Prostate gland (tissue), 2 donors: Measurements from ENCODE around the gene FARP2.

Source experiments
- CTCF ChIP-seq, 4 experiments: fragments of 200-600 bp in 2 of 4; fragments of 450-650 bp in 2 of 4; sonication (generic) in 2 of 4; IDR thresholded peaks; 1 replicate in 3 of 4; 2 replicates in 1 of 4; pipeline ENCODE4 v1.5.1; 2016 to 2019; ENCODE audit warnings: antibody characterized with exemption in 4 of 4, mild to moderate bottlenecking in 2 of 4, moderate library complexity in 2 of 4
- POLR2A ChIP-seq: fragments of 450-650 bp; IDR thresholded peaks from one replicate; pipeline ENCODE4 v1.6.1; 2016; ENCODE audit warnings: antibody characterized with exemption, mild to moderate bottlenecking

GRCh38 chr2:241514986-241515737 is 159.1 kb downstream of the FARP2 start:
- TF ChIP-seq POLR2A (no peak), CTCF (IDR thresholded peaks at IDR 0.05) (no peak)
